HG02981 (cell line): ENCODE results near the gene KIF26B.
A peak's percentile ranks its signal among the peaks of the same experiment; 100 is the strongest.

Source experiments
- ATAC-seq: cut with Tn5 transposase; IDR thresholded peaks from one replicate; pipeline ENCODE4 v1.9.1; 2021; ENCODE audit warnings: mild to moderate bottlenecking, moderate library complexity; ENCODE audit not compliant: unreplicated experiment

Gene KIF26B

GRCh38 chr1:245270972-245271371 is 116.2 kb downstream of the KIF26B start:
- ATAC-seq, result no peak

- ATAC-seq, result no peak
Observed at GRCh38 chr1:245272676-245273075, 117.9 kb downstream of the KIF26B start.

DNA sequence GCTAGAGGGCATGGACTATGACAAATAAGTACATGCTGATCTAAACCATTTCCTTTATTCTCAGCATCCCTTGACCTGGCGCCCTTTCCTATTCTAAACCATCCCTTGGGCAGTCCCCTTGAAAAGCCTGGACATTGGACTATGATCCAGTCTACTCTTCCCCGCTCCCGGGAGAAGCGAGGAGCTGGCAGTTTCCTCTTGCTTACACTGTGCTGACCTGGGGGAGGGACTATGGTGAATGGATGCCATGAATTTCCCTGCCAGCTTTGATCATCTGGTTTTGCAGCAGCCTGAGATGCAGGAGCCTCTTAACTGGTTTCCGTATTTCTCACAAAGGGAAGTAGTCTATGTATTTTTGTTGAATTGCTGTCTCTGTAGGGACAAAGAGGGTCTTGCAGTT is 121.7 kb downstream of the KIF26B start:
- ATAC-seq, result no peak

DNA sequence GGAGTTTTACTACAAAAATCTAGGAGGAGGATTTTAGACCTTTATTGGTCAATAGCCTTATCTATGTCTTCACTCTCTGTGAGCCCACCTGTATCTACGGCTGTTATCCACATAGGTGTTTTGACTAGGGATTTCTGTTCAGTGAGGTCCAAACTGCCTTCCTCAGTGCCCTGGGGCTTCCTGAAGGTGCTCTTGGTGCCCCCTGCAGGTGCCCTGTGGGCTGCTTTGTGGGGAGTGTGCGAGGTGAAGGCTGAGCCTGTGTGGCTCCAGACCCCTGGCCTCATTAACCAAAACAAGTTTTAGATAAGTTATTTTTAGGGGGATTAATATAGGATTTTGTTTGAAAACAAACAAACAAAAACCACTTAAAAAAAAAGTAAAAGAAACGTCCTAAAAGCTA is 122.5 kb downstream of the KIF26B start:
- no peak for ATAC-seq

GRCh38 chr1:245278846-245279245 is 124.1 kb downstream of the KIF26B start:
- ATAC-seq, result no peak

DNA sequence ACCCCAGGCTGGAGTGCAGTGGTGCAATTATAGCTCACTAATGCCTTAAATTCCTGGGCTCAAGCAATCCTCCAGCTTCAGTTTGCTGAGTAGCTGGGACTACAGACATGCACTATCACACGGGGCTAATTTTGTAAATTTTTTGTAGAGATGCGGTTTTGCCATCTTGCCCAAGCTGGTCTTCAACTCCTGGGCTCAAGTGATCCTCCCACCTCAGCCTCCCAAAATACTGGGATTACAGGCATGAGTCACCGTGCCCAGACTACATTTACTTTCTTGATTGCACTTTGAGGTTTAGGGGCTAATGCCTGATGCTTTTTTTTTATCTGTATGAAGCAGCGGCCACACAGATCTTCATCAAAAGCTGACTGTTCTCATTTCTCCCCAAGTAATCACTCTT is 124.6 kb downstream of the KIF26B start:
- no peak for ATAC-seq

- no peak for ATAC-seq
Observed at GRCh38 chr1:245283001-245283400, 128.2 kb downstream of the KIF26B start.

GRCh38 chr1:245285168-245285567 is 130.4 kb downstream of the KIF26B start:
- ATAC-seq, result no peak

- ATAC-seq, result no peak
Observed at GRCh38 chr1:245288796-245289195, 134.0 kb downstream of the KIF26B start.

GRCh38 chr1:245290836-245291235 is 136.1 kb downstream of the KIF26B start:
- no peak for ATAC-seq

DNA sequence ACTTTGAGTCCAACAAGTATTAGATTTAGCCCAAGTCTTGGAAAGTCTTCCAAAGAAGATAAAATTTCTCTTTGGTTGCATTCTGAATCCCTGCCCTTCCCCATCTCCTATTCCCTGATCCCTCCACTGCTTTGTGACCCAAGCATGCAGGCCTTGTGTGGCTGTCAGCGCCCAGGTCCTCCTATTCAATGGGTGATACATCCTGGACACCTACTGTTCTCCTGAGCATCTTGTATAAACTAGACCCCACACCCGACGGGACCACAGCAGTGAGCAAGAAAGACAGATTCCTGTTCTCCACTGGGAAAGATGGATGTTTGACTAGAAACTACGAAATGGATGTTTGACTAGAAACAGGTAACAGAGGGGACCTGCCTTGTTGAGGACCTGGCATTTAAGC is 136.6 kb downstream of the KIF26B start:
- ATAC-seq, result no peak

DNA sequence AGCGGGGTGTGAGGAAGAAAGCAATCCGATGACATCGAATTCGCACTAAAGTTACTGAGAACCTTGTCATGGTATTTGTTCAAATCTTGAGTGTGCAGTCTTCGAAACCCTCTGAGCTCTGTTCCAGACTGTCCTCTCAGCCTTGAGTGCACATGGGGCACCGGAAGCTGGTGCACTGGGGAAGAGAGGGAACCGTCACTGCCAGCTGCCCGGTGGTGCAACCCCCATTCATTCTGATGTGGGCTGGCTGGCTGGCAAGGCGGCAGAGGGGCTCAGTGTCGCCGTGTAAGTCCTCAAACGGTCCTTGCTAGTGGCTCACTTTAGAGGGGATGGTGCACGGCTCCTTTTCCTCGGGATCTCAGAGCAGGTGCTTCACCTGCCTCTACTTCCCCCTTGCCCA is 137.4 kb downstream of the KIF26B start:
- ATAC-seq, result no peak

- ATAC-seq, result no peak
Observed at GRCh38 chr1:245292553-245292952, 137.8 kb downstream of the KIF26B start.

GRCh38 chr1:245294020-245294419 is 139.2 kb downstream of the KIF26B start:
- ATAC-seq, result no peak

- ATAC-seq, result no peak
Observed at GRCh38 chr1:245298781-245299180, 144.0 kb downstream of the KIF26B start.

DNA sequence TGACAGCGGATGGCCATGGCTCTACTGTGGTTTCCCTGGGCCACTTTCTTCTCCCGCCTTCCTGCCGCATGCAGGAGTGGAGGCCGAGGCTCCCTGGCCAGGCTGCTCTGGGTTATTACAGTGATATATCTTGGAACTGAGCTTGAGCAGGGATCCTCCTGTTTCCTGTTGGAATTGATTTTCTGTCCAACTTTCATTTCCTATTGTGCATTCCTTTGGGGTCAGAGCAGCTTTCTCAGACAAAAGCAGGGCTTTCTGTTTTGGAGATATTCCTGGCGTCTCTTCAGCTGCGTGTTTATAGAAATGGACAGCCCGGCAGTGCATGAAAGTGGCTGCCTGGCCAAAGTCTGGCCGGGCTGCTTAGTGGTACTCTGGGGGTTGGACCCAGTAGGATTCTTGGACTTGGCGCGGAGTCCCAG is 146.4 kb downstream of the KIF26B start:
- ATAC-seq, result no peak

DNA sequence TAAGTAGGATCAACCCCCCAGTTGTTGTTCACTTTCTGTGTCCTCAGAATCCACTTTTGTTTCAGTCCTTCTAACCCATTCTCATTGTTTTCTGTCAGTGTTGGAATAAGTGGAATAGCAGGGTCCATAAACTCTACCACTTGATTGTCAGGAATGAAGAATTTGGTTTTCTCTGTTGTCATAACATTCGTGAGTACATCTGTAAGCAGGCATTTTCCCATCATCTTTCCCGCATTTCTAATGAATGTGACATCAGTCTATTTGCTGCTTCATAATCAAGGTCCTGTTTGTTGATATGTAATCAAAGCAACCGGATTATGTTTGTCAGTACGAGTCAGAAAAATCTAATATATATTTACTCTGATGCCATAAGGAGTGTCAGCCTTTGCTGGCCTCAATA is 147.1 kb downstream of the KIF26B start:
- no peak for ATAC-seq

GRCh38 chr1:245304698-245305097 is 149.9 kb downstream of the KIF26B start:
- ATAC-seq, result no peak

GRCh38 chr1:245306020-245306419 is 151.2 kb downstream of the KIF26B start:
- ATAC-seq, result no peak

GRCh38 chr1:245306628-245307410 is 152.0 kb downstream of the KIF26B start:
- no peak for ATAC-seq

DNA sequence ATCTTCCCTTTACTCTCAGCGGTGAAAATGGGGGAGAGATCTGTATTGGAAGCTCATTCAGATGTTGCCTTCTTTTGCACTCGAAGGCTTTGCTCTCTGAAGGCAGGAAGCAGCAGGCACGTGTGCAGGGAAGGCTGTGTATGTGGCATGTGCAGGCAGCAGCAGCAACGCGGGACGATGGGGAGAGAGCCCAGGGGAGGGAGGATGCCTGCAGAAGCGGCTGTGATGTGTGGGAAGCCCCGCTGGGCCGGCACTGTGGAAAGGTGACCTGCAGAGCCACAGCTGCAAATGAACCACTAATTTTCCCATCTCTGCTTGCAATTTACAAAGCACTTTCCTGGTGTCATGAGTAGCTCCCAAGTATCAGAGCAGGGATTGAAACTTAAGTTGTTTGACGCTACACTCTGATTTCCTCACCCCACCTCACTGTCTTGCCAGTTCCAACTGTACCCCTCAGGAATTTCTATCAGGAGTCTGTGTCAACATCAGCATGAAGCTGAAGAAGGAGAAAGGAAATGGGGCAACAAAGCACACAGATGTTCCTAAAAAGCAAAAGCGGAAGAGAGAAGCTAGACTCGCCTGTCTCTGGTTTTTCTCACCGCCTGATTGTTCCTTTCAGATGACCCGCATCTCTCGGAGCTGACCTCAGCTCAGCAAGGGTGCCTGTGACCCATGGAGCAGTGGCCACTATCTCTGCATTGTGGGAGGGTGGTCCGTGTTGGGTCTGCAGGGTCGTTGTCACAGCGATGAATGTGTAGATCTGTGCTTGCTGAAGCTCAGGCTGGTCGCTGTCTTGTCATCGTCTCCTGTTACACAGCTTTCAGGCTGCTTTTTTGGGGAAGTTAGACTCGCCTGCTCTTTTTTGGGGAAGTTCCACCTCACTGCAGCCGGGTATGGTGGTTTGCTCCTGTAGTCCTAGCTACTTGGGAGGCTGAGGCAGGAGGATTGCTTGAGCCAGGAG is 156.1 kb downstream of the KIF26B start:
- peak; percentile 72 for ATAC-seq
